Epidermal melanocyte (primary cell): Measurements from ENCODE around the gene CNTFR.
"Not testable (repeated sequence)": the region's sequence is repeated elsewhere in the genome, so short reads cannot be mapped to it uniquely, and the experiment has no call there.

Experiments
- DNase-seq: peaks from one replicate; pipeline ENCODE4 v3.0.0; 2011; ENCODE audit warnings: low spot score; ENCODE audit not compliant: insufficient read length

CNTFR gene

DNA sequence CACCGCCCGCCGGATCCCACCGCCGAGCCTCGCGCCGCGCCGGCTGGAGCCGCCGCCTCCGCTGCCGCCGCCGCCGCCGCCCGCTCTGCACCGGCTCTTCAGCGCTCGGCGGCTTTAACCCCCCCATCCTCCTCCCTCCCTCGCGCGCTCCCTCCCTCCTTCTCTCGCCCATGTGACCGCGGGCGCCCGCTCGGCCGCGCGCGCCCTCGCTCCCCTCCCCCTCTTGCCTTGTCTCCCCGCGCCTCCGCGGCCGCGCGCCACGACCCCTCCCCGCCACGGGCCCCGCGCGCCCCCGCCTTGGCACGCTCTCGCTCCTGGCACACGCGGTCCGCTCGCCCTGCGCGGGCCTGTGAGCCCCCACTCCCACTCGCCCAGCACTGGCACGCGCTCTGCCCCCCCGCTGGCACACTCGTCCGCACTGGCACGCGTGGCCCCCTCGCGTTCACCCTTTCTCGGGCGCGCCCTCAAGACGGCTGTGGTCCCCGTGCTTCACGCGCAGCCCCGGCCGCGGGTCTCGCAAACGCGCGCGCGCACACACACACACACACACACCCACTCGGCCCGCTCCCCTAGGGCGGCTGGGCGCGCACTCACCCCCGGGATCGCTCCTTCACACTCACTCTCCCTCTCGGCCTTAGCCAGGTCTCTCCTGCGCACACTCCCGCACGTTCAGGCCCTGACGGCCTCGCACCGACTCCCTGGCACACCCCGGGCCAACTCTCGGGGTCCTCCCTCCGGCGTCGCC is at the start of gene CNTFR:
CNTFR (minus strand) TSS at position 89 of the 745 bp plus-strand sequence. CDS start 20,743 bp downstream, outside the sequence.
- DNase-seq: no peak

- not testable (repeated sequence) for DNase-seq
These were observed 49.8 kb upstream of the CNTFR start for GRCh38 chr9:34639322-34639721.

DNA sequence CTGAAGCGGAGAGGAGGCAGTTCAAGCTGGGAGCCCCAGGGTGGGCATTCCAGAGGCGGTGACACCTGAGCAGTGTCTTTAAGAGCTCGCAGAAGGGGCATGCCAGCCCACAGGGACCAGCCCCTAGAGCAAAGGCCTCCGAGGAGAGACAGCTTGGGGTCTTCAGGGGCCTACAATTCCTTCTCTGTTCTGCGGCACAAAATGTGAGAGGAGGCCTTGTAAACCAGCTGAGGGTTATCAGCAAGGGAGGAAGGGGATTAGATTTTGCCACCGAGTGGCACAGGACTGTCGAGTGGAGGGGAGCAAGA is 48.6 kb upstream of the CNTFR start:
- DNase-seq: no peak

DNA sequence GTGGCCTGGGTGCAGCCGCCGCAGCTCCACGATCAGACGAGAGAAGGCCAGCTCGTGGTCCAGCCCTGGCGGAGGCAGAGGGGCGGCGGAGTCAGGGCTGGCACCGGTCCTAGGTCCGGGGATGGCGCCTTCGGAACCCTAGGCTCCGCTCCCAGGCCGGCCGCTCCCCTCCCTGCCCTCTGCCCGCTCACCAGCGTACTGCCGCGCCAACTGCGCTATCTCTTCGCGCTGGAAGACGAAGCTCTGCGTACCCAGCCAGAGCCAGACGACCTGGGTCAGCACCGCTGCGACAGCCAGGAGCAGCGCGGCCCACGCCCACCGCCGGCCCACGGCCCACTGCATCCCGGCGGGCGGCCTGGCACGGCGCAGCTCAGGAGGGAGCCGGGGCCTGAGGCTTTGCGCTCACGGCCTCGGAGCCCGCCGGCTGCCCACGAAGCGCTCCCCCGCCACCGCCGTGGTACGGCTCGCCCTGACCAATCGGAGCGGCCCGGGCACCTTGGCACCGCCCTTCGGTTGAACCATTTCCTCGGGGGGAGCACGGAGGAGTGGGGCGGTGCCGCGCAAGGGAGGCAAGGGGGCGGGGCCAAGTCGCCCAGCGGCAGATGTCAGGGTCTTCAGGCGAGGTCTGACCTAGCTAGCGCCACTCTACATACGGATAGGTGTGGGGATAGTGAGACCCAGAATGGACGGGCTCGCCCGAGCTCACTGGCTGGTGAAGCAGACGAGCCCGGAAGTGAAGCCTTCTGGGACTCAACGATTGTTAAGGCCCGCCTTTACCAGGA is 48.0 kb upstream of the CNTFR start, which contains the start of gene SIGMAR1:
SIGMAR1 (minus strand) TSS at position 432 of the 782 bp plus-strand sequence; CDS start at position 342, 90 bp downstream.
- DNase-seq: peak; percentile 89

- DNase-seq: no peak
These were observed 47.3 kb upstream of the CNTFR start for GRCh38 chr9:34636791-34637355.

DNA sequence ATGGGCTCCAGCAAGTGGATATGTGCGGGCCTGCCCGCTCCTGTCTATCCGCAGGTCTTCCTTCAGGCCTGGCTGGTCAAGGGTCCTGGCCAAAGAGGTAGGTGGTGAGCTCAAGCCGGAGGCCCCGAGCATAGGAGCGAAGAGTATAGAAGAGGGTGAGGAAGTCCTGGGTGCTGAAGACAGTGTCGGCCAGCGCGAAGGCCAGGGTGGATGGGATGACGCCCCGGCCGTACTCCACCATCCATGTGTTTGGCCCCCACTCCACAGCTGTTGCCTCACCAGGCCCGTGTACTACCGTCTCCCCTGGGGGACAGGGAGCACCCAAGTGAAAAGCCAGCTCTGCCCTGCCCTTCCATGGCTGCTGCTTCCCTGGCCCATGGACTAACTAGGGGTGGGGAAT is 46.0 kb upstream of the CNTFR start:
- no peak for DNase-seq

GRCh38 chr9:34634551-34635248 is 45.2 kb upstream of the CNTFR start:
- no peak for DNase-seq

DNA sequence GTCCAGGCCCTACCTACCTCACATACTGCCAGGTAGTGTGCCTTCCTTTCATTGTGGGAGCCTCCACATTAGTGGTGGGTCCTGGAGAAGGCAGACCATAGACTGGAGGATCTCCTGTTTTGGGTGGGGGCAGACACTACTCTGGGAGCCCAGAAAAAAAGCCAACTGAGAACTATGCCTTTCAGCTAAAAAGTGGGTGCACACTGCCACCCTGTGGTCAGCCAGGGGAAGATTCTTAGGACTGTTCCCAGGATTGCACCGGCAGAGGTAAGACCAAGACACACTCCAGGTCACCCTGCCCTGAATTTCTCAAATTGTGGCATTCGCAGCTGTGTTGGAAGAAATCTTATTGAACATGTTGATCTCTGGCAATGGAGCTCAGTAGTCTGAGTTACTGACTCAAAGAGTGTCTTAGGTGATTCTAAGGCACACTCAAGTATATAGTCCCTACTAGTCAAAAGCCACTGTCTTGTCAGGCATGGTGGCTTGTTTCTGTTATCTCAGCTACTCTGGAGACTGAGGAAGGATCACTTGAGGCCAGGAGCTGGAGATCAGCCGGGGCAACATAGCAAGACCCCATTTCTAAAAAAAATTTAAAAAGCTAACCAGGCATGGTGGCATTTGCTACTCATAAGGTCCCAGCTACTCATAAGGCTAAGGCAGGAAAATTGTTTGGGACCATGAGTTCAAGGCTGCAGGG is 44.5 kb upstream of the CNTFR start:
- DNase-seq: peak; percentile 85

DNA sequence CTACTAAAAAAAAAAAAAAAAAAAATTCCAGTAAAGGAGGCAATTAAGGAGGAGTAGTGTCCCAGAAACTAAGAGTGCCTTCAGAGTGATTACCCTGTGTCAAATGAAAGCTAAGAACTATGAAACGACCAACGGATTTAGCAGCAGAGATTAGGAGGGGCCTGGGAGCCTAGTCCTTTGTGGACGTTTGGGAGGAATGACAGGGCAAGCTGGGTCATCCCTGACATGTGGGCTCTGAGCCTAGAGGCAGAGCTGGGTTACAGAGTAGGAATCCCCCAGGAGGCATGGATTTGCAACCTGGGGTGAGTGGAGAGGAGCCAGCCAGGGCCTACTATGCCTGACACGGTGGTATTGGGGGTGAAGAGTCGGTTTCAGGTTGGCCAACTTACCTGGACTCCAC is 43.6 kb upstream of the CNTFR start:
- no peak for DNase-seq

- no peak for DNase-seq
These were observed 41.1 kb upstream of the CNTFR start for GRCh38 chr9:34630402-34631154.

DNA sequence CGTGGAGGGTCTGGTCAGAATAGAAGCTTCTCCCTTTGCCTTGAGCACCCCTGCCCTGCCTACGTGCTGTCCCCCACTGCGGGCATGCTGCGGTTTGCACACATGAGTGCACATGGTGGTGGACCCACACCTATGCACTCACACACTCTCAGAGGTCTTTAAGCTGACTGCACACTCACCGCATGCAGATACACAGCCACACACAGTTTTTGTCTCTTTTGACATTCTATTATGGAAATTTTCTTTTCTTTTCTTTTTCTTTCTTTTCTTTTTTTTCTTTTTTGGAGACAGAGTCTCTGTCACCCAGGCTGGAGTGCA is 39.9 kb upstream of the CNTFR start:
- no peak for DNase-seq

- no peak for DNase-seq
These were observed 39.3 kb upstream of the CNTFR start, which contains the start of gene ARID3C for GRCh38 chr9:34628656-34629490. Gene ARID3C (minus strand): TSS chr9:34629066. CDS start chr9:34628014, 1,052 bp downstream.

GRCh38 chr9:34627716-34628655 is 38.5 kb upstream of the CNTFR start:
- DNase-seq: no peak

DNA sequence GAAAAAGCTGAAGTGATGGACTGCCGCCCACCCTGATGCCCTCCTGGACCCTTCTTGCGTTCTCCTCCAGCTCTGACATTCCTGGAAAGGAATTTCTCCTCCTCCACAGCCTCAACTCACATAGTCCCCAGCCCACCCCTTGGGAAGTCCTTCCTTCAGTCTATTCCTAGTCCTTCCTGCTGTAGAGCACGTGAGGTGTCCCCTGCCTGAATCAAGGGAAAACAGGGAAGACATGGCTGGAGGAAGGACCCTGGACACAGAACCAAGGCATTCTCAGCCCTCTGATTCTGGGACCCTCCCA is 35.6 kb upstream of the CNTFR start:
- DNase-seq: no peak

DNA sequence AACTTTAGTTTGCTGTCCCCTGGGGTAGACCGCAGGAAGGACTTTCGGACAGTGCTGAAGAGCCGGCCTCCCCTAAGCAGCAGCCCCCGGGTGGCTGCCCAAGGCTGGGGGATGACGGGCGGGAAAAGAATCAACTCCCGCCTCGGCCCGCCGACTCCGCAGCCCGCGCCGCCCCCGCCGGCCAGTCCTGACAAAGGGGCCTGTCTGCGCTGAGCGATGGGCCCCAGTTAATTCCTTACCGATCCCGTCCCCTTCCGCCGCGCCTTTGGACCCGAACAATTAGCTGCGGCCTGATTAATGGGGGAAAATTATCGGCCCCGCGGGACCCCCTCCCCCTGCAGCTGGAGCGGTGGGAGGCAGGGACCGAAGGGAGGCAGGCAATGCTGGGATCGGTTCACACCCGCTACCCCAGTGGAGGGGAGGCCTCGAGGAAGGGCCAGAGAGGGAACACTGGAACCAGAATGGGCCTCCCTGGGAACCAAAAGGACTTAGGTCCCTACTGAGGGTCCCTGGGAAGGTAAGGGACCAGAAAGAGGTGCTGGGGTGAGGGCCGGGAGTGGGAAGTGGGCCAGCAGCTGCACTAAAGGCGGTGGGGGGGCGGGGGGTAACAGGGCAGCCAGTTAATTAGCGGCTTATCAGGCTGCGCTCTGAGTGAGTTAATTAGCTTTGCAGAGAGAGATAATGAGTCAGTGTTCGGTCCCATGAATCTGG is 35.1 kb upstream of the CNTFR start:
- no peak for DNase-seq

- DNase-seq: no peak
These were observed 34.1 kb upstream of the CNTFR start for GRCh38 chr9:34623374-34624235.
